SK-N-SH (cell line): ENCODE measurements around the gene ADAR. TPM values are rescaled to one million over a fixed set of nuclear protein-coding genes. Genes with fewer than 3 reads are reported as not detected.

Experiments used
- CTCF ChIA-PET: fragments of 300-600, 350-600 bp; formaldehyde crosslinking; extraction: SDS; loops from one replicate; lab custom pipeline; 2021; lab: Yijun Ruan, JAX
- POLR2A ChIA-PET: fragments of 350-600 bp; sonication (Branson Sonifier 250); formaldehyde crosslinking; extraction: SDS; loops from one replicate; lab custom pipeline; 2020; ENCODE audit warnings: antibody characterized with exemption, inconsistent platforms; lab: Yijun Ruan, JAX
- DNase-seq: peaks from one replicate; pipeline ENCODE4 v3.0.0; 2012
- H2AFZ ChIP-seq: fragments of 200-600 bp; sonication (generic); 2 replicates; pipeline ENCODE4 v1.8.1; 2016; ENCODE audit warnings: antibody characterized with exemption, mild to moderate bottlenecking, low read depth
- H3F3A ChIP-seq: fragments of 200-600 bp; sonication (generic); replicated peaks from 2 replicates; pipeline ENCODE3; 2016; ENCODE audit warnings: antibody characterized with exemption, mild to moderate bottlenecking; ENCODE audit not compliant: insufficient read depth
- H3K27ac ChIP-seq, 2 experiments: fragments of 200-500 bp in 1 of 2; fragments of 200-600 bp in 1 of 2; sonication (Bioruptor generic) in 1 of 2; sonication (generic), shearing (Covaris generic) in 1 of 2; 2 replicates each; pipeline versions ENCODE4 v1.5.1 to v1.6.1; 2014 to 2016; ENCODE audit warnings: low read depth in 2 of 2, inconsistent platforms in 1 of 2, low read length in 1 of 2, mild to moderate bottlenecking in 1 of 2, mixed read lengths in 1 of 2
- H3K27me3 ChIP-seq: fragments of 200-600 bp; sonication (generic), shearing (Covaris generic); 2 replicates; pipeline ENCODE4 v1.6.1; 2016; ENCODE audit warnings: mixed run types; ENCODE audit not compliant: insufficient read depth
- H3K36me3 ChIP-seq, 2 experiments: fragments of 200-500 bp in 1 of 2; fragments of 200-600 bp in 1 of 2; sonication (Bioruptor generic) in 1 of 2; sonication (generic) in 1 of 2; replicated peaks in 1 of 2; 2 replicates each; pipeline versions ENCODE3 to v1.5.1; 2014 to 2016; ENCODE audit warnings: low read length in 1 of 2, mild to moderate bottlenecking in 1 of 2; ENCODE audit not compliant: insufficient read depth in 2 of 2, control insufficient read depth in 1 of 2
- H3K4me1 ChIP-seq, 2 experiments: fragments of 200-500 bp in 1 of 2; fragments of 200-600 bp in 1 of 2; sonication (Bioruptor generic) in 1 of 2; sonication (generic), shearing (Covaris generic) in 1 of 2; 2 replicates each; pipeline versions ENCODE4 v1.5.1 to v1.6.1; 2014 to 2016; ENCODE audit warnings: low read depth in 1 of 2, low read length in 1 of 2, mixed run types in 1 of 2; ENCODE audit not compliant: insufficient read depth in 2 of 2, control insufficient read depth in 1 of 2
- H3K4me2 ChIP-seq: fragments of 200-600 bp; sonication (generic), shearing (Covaris generic); 2 replicates; pipeline ENCODE4 v1.6.1; 2017; ENCODE audit warnings: mixed run types
- H3K4me3 ChIP-seq, 2 experiments: fragments of 200-500 bp in 1 of 2; fragments of 200-600 bp in 1 of 2; sonication (Bioruptor generic) in 1 of 2; sonication (generic), shearing (Covaris generic) in 1 of 2; 2 replicates each; pipeline versions ENCODE4 v1.5.1 to v1.8.1; 2014 to 2016; ENCODE audit warnings: low read depth in 2 of 2, inconsistent platforms in 1 of 2, low read length in 1 of 2, mild to moderate bottlenecking in 1 of 2, mixed read lengths in 1 of 2, moderate library complexity in 1 of 2
- H3K79me2 ChIP-seq: fragments of 200-600 bp; sonication (generic); 2 replicates; pipeline ENCODE4 v1.8.1; 2017; ENCODE audit warnings: mild to moderate bottlenecking; ENCODE audit not compliant: insufficient read depth
- H3K9ac ChIP-seq: fragments of 200-600 bp; sonication (generic); 2 replicates; pipeline ENCODE4 v1.6.1; 2017; ENCODE audit warnings: mixed run types
- H3K9me2 ChIP-seq: fragments of 200-600 bp; sonication (generic); 2 replicates; pipeline ENCODE4 v1.6.1; 2017; ENCODE audit warnings: mixed run types
- H3K9me3 ChIP-seq: fragments of 200-600 bp; sonication (generic); 2 replicates; pipeline ENCODE4 v1.6.1; 2017; ENCODE audit warnings: mixed run types, mild to moderate bottlenecking, moderate library complexity
- H4K20me1 ChIP-seq: fragments of 200-600 bp; sonication (generic); 2 replicates; pipeline ENCODE4 v1.6.1; 2017; ENCODE audit warnings: mild to moderate bottlenecking, mixed run types; ENCODE audit not compliant: insufficient read depth
- CHD2 ChIP-seq: fragments of 150-350 bp; IDR thresholded peaks from 2 replicates; pipeline ENCODE4 v1.6.1; 2018; ENCODE audit warnings: low read length; ENCODE audit not compliant: partially characterized antibody
- EP300 ChIP-seq, 2 experiments: IDR thresholded peaks; 2 replicates each; pipeline versions ENCODE4 v1.4.0 to v1.6.1; 2012; ENCODE audit warnings: borderline replicate concordance in 1 of 2, low read depth in 1 of 2, low read length in 1 of 2
- EZH2phosphoT487 ChIP-seq: fragments of 200-600 bp; sonication (generic); IDR thresholded peaks from 2 replicates; pipeline ENCODE4 v1.6.1; 2017; ENCODE audit warnings: low read depth, mixed run types, mild to moderate bottlenecking, antibody characterized with exemption, moderate library complexity, borderline replicate concordance
- FOXM1 ChIP-seq: IDR thresholded peaks from 2 replicates; pipeline ENCODE4 v1.4.0; 2012; ENCODE audit warnings: low read depth, mild to moderate bottlenecking
- GABPA ChIP-seq: IDR thresholded peaks from 2 replicates; pipeline ENCODE4 v1.4.0; 2012; ENCODE audit warnings: low read depth, mild to moderate bottlenecking
- NFIC ChIP-seq: IDR thresholded peaks from 2 replicates; pipeline ENCODE4 v1.4.0; 2012; ENCODE audit warnings: borderline replicate concordance
- POLR2AphosphoS5 ChIP-seq: IDR thresholded peaks from 2 replicates; pipeline ENCODE4 v1.6.1; 2012; ENCODE audit warnings: low read depth, low read length
- RAD21 ChIP-seq: IDR thresholded peaks from 2 replicates; pipeline ENCODE4 v1.6.1; 2012; ENCODE audit warnings: mild to moderate bottlenecking, low read length
- RCOR1 ChIP-seq: fragments of 150-350 bp; IDR thresholded peaks from 2 replicates; pipeline ENCODE4 v1.6.1; 2017; ENCODE audit warnings: antibody characterized with exemption, low read length
- RFX5 ChIP-seq: IDR thresholded peaks from 2 replicates; pipeline ENCODE4 v1.6.1; 2012; ENCODE audit warnings: mild to moderate bottlenecking, improper control_type of control experiment, low read length
- RXRA ChIP-seq: IDR thresholded peaks from 2 replicates; pipeline ENCODE4 v1.4.0; 2012; ENCODE audit warnings: low read depth, mild to moderate bottlenecking, borderline replicate concordance
- SMC3 ChIP-seq: IDR thresholded peaks from 2 replicates; pipeline ENCODE4 v1.6.1; 2012; ENCODE audit warnings: low read depth, low read length, improper control_type of control experiment
- TAF1 ChIP-seq: IDR thresholded peaks from 2 replicates; pipeline ENCODE4 v1.6.1; 2012; ENCODE audit warnings: low read depth, mild to moderate bottlenecking, low read length, moderate library complexity, borderline replicate concordance
- TCF12 ChIP-seq: IDR thresholded peaks from 2 replicates; pipeline ENCODE4 v1.4.0; 2012
- TEAD4 ChIP-seq: IDR thresholded peaks from 2 replicates; pipeline ENCODE4 v1.4.0; 2012; ENCODE audit warnings: mild to moderate bottlenecking, borderline replicate concordance; ENCODE audit not compliant: insufficient read depth
- YY1 ChIP-seq: IDR thresholded peaks from 2 replicates; pipeline ENCODE4 v1.4.0; 2012; ENCODE audit warnings: low read depth, mild to moderate bottlenecking
- WGBS: methylation state at CpG from one replicate; pipeline ENCODE4 v1.1.6; 2017; ENCODE audit warnings: low lambda C conversion rate; 5-methylcytosine and 5-hydroxymethylcytosine counted together
- polyA plus RNA-seq, 3 experiments: library from polyadenylated mRNA; depleted of rRNA; stranded (reverse); fragments of >200 nt; gene quantifications; 2 replicates each; pipeline ENCODE4 v1.2.3, GENCODE V29; 2012
- TF ChIP-seq, protein P1 (sequence below): IDR thresholded peaks from 2 replicates; pipeline ENCODE4 v1.4.0; 2012; ENCODE audit warnings: low read depth
- TF ChIP-seq, protein P2 (sequence below): fragments of 200-600 bp; sonication (generic); IDR thresholded peaks from 2 replicates; pipeline ENCODE4 v1.6.1; 2017; ENCODE audit warnings: antibody characterized with exemption, mild to moderate bottlenecking, moderate library complexity
- TF ChIP-seq, protein P3 (sequence below): fragments of 150-350 bp; IDR thresholded peaks from 2 replicates; pipeline ENCODE4 v1.6.1; 2017; ENCODE audit warnings: antibody characterized with exemption, low read length, low read depth, borderline replicate concordance

Gene ADAR
- polyA plus RNA-seq, 1 of the 3 experiments (the other 2 are of a cell fraction), result 61.1 TPM

DNA sequence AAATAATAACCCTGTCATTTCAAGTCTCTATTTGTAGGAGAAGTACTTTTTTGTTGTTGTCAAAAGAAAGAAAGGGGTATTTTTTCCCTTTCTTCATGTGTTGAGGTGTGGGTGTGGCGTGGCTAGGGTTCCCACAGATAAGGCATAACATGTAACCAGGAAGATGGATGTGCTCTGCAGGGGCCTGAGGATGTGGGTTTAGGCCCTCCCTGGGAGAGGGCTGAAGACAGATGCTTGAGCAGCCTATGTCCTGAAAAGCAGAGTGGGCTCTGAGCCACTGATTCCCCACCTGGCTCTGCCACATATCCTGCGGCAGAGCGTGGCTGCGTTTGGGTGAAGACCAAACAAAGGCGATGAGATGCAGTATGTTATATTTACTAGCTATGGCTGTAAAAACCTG, 13.9 kb upstream of the ADAR start:
- Histone ChIP-seq H3K9me2 (no peaks in the 10 kb centered on the region), H4K20me1 (peaks cover 26% of the 10 kb centered on the region), H3K4me3 (no peak overlapping the region), H3K9me3 (no peaks in the 10 kb centered on the region), H3K9ac (no peak overlapping the region), H3K27me3 (no peaks in the 10 kb centered on the region), H2AFZ (no peak overlapping the region), H3F3A (peaks cover 15% of the 10 kb centered on the region), H3K27ac (no peak overlapping the region), H3K4me1 (peaks cover 6 to 14% of the 10 kb centered on the region in 2 experiments; a peak in 3 of 4 replicates), H3K4me2 (no peak overlapping the region), H3K36me3 (peaks cover 15 to 29% of the 10 kb centered on the region in 2 experiments), H3K79me2 (peaks cover 96% of the 10 kb centered on the region)
- TF ChIP-seq RXRA (no peak), SMC3 (no peak), NFIC (no peak), EP300 (IDR thresholded peaks at IDR 0.05; ENCODE audit: borderline replicate concordance in 1 of 2, low read depth in 1 of 2, low read length in 1 of 2) (no peak), YY1 (no peak), RCOR1 (no peak), TEAD4 (no peak), POLR2AphosphoS5 (no peak), FOXM1 (no peak), CHD2 (no peak), TAF1 (no peak), RAD21 (no peak), EZH2phosphoT487 (no peak), GABPA (no peak), RFX5 (no peak), TCF12 (no peak)
- TF ChIP-seq, protein P1, sequence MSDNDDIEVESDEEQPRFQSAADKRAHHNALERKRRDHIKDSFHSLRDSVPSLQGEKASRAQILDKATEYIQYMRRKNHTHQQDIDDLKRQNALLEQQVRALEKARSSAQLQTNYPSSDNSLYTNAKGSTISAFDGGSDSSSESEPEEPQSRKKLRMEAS, result no peak
- TF ChIP-seq, protein P2, sequence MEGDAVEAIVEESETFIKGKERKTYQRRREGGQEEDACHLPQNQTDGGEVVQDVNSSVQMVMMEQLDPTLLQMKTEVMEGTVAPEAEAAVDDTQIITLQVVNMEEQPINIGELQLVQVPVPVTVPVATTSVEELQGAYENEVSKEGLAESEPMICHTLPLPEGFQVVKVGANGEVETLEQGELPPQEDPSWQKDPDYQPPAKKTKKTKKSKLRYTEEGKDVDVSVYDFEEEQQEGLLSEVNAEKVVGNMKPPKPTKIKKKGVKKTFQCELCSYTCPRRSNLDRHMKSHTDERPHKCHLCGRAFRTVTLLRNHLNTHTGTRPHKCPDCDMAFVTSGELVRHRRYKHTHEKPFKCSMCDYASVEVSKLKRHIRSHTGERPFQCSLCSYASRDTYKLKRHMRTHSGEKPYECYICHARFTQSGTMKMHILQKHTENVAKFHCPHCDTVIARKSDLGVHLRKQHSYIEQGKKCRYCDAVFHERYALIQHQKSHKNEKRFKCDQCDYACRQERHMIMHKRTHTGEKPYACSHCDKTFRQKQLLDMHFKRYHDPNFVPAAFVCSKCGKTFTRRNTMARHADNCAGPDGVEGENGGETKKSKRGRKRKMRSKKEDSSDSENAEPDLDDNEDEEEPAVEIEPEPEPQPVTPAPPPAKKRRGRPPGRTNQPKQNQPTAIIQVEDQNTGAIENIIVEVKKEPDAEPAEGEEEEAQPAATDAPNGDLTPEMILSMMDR, result no peak
- TF ChIP-seq, protein P3, sequence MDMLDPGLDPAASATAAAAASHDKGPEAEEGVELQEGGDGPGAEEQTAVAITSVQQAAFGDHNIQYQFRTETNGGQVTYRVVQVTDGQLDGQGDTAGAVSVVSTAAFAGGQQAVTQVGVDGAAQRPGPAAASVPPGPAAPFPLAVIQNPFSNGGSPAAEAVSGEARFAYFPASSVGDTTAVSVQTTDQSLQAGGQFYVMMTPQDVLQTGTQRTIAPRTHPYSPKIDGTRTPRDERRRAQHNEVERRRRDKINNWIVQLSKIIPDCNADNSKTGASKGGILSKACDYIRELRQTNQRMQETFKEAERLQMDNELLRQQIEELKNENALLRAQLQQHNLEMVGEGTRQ, result no peak
- ChIA-PET POLR2A (no interaction called here), CTCF (interaction anchor here (1.0 kb wide), 1 partner anchor 198 kb away, joined by 3 read pairs; no protein-coding TSS in a partner anchor)
- no peak for DNase-seq
- WGBS, result 98% methylated on average over 5 of the region's 5 CpGs
